Immature natural killer cell (primary cell): ENCODE results near the gene GATAD2A. TPM values are rescaled to one million over a fixed set of nuclear protein-coding genes. Genes with fewer than 3 reads are reported as not detected.

Source experiments
- DNase-seq, 3 donors: peaks; one replicate each; pipeline ENCODE4 v3.0.0; 2022; ENCODE audit warnings: mixed read lengths in 1 of 3
- H3K27ac Mint-ChIP-seq, 6 donors: one replicate each; pipeline ENCODE4 v1.8.0; 2020; ENCODE audit warnings: mixed read lengths in 6 of 6, mild to moderate bottlenecking in 5 of 6, inconsistent platforms in 4 of 6, moderate library complexity in 3 of 6
- H3K27me3 Mint-ChIP-seq, 3 donors: one replicate each; pipeline ENCODE4 v1.8.0; 2020 to 2021; ENCODE audit warnings: low read depth in 3 of 3, mild to moderate bottlenecking in 3 of 3, mixed read lengths in 3 of 3, moderate library complexity in 3 of 3, inconsistent platforms in 1 of 3
- H3K36me3 Mint-ChIP-seq, 3 donors: one replicate each; pipeline ENCODE4 v1.8.0; 2020; ENCODE audit warnings: mixed read lengths in 3 of 3, inconsistent platforms in 2 of 3, mild to moderate bottlenecking in 2 of 3
- H3K4me1 Mint-ChIP-seq, 2 donors: one replicate each; pipeline ENCODE4 v1.8.0; 2020; ENCODE audit warnings: inconsistent platforms in 2 of 2, mild to moderate bottlenecking in 2 of 2, mixed read lengths in 2 of 2, moderate library complexity in 1 of 2
- H3K4me3 Mint-ChIP-seq, 5 donors: one replicate each; pipeline ENCODE4 v1.8.0; 2020; ENCODE audit warnings: mild to moderate bottlenecking in 5 of 5, mixed read lengths in 5 of 5, inconsistent platforms in 3 of 5, moderate library complexity in 3 of 5
- H3K9me3 Mint-ChIP-seq, 6 donors: one replicate each; pipeline ENCODE4 v1.8.0; 2020; ENCODE audit warnings: mild to moderate bottlenecking in 6 of 6, mixed read lengths in 6 of 6, inconsistent platforms in 4 of 6, moderate library complexity in 3 of 6
- polyA plus RNA-seq, 3 donors: library from polyadenylated mRNA; unstranded; fragments of 300-500 nt; fragmentation: Illumina TruSeq; gene quantifications; one replicate each; pipeline ENCODE4 v1.2.3, GENCODE V29; 2021

GATAD2A gene
- polyA plus RNA-seq, 3 donors from 2014 or later: 8.8 to 48.5 (median 21.0) TPM

DNA sequence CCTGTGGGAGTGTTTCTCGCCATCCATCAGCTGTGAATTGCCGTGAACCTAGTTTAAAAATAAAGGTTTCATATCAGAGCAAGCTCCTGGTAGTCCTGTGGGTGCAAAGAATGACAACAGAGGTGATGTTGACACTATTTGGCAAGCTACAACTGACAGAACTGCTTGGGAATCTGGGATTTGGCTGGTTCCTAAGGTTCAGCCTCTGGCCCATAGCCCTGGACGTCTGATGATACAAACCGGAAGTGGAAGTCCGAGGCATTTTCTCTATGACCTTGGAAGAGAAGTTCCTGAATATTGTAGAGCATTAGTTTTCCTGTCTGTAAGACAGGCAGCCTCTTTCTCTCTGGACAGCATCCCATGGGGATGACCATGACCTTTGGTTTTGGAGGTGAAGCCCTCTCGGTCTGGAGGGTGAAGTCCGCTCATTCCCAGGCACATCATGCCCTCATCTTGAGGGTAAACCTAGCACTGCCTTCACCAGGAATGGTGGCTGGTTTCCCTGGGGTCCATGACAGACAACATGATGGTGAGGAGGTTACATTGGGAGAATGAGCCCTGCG, 29.1 kb downstream of the GATAD2A start:
- peaks cover 3% of the 10 kb centered on the region in 3 donors for H3K36me3 Mint-ChIP-seq
- H3K4me3 Mint-ChIP-seq: no peak overlapping the region
- H3K9me3 Mint-ChIP-seq: no peaks in the 10 kb centered on the region
- peaks cover 2 to 5% (median 4%) of the 10 kb centered on the region in 3 donors for H3K27me3 Mint-ChIP-seq
- H3K27ac Mint-ChIP-seq: peak overlapping the region; percentile 61 to 82 (median 76)
- peaks cover 91 to 96% of the 10 kb centered on the region in 2 donors for H3K4me1 Mint-ChIP-seq
- no peak for DNase-seq

DNA sequence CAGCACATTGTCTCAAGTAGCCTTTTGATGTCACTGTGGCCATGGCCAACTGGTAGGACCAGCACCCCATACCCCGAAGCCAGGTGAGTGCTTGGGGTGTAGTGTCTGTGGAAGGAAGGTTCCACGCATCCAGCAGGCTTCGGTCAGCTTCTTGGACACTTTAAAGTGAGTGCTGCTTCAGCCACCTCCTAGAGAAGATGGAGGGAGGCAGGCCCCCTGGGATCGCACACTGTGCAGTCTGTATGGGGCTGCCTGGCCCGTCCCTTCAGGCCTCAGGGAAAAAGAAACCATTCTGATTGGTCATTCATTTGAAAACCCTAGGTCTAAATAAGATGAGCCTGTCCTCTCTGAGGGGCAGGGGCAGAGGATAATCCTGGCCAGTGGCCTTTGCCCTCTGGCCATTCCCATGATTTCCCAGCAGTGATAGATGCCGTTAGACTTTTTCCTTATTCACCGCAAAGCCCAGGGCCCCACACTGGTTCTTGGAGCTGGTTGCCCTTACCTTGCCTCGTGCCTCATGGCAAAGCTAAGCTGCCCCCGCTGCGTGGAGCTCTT, 30.7 kb downstream of the GATAD2A start:
- DNase-seq: no peak
- H3K4me3 Mint-ChIP-seq: no peak overlapping the region
- H3K36me3 Mint-ChIP-seq: peaks cover 3% of the 10 kb centered on the region in 3 donors
- peaks cover 1 to 4% (median 3%) of the 10 kb centered on the region in 3 donors for H3K27me3 Mint-ChIP-seq
- no peaks in the 10 kb centered on the region for H3K9me3 Mint-ChIP-seq
- peaks cover 85 to 90% of the 10 kb centered on the region in 2 donors for H3K4me1 Mint-ChIP-seq
- H3K27ac Mint-ChIP-seq: peak overlapping the region; percentile 40 to 79 (median 74)

DNA sequence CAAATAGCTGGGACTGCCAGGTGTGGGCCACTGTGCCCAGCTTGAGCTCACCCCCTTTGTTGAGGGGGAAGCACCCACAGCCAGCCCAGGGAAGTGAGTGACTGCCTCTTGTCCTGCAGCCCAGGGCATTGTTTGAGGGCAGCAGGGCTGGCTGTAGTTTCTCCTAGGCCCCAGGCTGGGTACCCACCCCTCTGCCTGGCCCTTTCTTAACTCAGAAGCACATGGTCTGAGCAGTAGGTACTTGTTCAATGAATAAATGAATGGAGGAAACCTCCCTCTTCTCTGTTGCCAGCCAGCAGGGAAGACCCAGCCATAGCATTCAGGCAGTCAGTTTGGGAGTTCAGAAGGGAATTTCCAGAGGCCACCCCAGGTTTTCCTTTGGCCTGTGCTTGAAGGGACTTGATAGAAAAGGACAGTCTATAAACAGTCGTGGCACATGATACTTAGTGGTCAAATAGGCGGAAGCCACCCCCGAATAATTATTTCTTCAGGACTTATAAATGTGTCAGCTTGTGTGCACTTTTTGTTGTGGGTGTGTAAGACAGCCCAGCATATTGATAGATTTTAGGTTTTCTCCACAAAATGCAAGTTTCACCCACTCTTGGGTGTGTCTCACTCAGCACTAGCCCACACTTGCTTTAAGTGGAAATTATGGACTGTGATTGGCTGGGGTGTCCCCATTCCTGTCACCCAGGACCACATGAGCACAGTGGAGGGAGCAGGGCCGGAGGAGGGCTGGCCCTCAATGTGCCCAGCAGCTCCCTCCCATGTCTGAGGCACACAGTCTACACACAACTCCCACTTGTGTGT, 33.1 kb downstream of the GATAD2A start:
- H3K4me1 Mint-ChIP-seq: peaks cover 73 to 79% of the 10 kb centered on the region in 2 donors
- peak overlapping the region; percentile 50 to 87 (median 79) for H3K27ac Mint-ChIP-seq
- no peak for DNase-seq
- H3K4me3 Mint-ChIP-seq: peak overlapping the region in 1 of 5 donors; percentile 36
- H3K9me3 Mint-ChIP-seq: no peaks in the 10 kb centered on the region
- peaks cover 1 to 7% (median 2%) of the 10 kb centered on the region in 3 donors for H3K27me3 Mint-ChIP-seq
- H3K36me3 Mint-ChIP-seq: peaks cover 3% of the 10 kb centered on the region in 3 donors

GRCh38 chr19:19439176-19439482, 33.7 kb downstream of the GATAD2A start:
- no peak for DNase-seq
- Mint-ChIP-seq H3K4me3 (peak overlapping the region in 1 of 5 donors; percentile 36), H3K36me3 (peaks cover 3% of the 10 kb centered on the region in 3 donors), H3K9me3 (no peaks in the 10 kb centered on the region), H3K27me3 (peaks cover 1 to 7% (median 2%) of the 10 kb centered on the region in 3 donors), H3K27ac (peak overlapping the region; percentile 73 to 89 (median 82)), H3K4me1 (peaks cover 73 to 79% of the 10 kb centered on the region in 2 donors)

DNA sequence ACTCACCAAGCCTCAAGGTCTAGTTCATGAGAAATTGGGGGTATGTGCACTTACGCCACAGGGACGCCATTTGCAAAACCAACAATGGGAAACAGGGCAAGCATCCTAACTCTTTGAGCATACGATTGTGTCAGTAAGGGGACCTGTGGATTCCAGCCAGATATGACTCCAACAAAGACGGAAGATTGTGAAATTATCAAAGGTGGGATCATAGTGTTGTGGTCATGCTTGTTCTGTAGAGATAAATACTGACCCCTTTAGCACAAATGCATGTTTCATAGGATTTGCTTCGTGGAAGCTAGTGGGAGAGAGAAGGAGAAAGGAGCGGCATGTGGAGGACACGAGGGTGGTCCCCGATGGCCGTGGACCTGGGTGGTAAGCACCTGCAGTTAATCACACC, 37.8 kb downstream of the GATAD2A start:
- DNase-seq: no peak
- Mint-ChIP-seq H3K4me1 (peaks cover 81 to 84% of the 10 kb centered on the region in 2 donors), H3K4me3 (peak overlapping the region in 3 of 5 donors; percentile 8 to 32 (median 12)), H3K27me3 (peaks cover 1 to 7% (median 3%) of the 10 kb centered on the region in 3 donors), H3K36me3 (no peaks in the 10 kb centered on the region), H3K9me3 (no peaks in the 10 kb centered on the region), H3K27ac (peak overlapping the region; percentile 92 to 95 (median 92))

- Mint-ChIP-seq H3K9me3 (no peaks in the 10 kb centered on the region), H3K36me3 (no peaks in the 10 kb centered on the region), H3K4me1 (peaks cover 81 to 84% of the 10 kb centered on the region in 2 donors), H3K27ac (peak overlapping the region; percentile 92 to 95 (median 92)), H3K27me3 (peaks cover 1 to 10% (median 3%) of the 10 kb centered on the region in 3 donors), H3K4me3 (peak overlapping the region; percentile 27 to 89 (median 70))
- DNase-seq: no peak
Observed at GRCh38 chr19:19443902-19444680, 38.6 kb downstream of the GATAD2A start.

GRCh38 chr19:19444681-19445155, 39.2 kb downstream of the GATAD2A start:
- peaks cover 1 to 10% (median 3%) of the 10 kb centered on the region in 3 donors for H3K27me3 Mint-ChIP-seq
- no peaks in the 10 kb centered on the region for H3K9me3 Mint-ChIP-seq
- peak overlapping the region; percentile 68 to 90 (median 81) for H3K4me3 Mint-ChIP-seq
- DNase-seq: peak in 1 of 3 donors; percentile 19
- peaks cover 81 to 84% of the 10 kb centered on the region in 2 donors for H3K4me1 Mint-ChIP-seq
- H3K36me3 Mint-ChIP-seq: no peaks in the 10 kb centered on the region
- peak overlapping the region; percentile 92 to 95 (median 92) for H3K27ac Mint-ChIP-seq

DNA sequence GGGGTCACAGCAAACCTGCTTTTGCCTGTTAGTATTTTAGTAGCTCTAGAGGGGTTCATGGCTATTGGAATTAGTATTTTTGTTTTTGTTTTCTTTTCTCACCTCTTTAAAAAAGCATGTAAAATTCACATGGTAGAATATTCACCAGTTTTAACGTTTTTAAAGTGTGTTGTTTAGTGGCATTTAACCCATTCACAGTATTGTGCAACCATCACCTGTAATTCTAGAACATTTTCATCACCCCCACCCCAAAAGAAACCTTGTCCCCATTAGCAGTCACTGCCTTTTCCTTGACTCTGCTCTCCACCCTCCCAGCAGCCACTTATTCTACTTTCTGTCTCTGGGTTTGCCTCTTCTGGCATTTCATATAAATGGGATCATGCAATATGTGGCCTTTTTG, 39.8 kb downstream of the GATAD2A start:
- no peaks in the 10 kb centered on the region for H3K9me3 Mint-ChIP-seq
- H3K4me3 Mint-ChIP-seq: peak overlapping the region; percentile 68 to 90 (median 81)
- H3K27me3 Mint-ChIP-seq: peaks cover under 1 to 10% (median 3%) of the 10 kb centered on the region in 3 donors
- peaks cover 82 to 84% of the 10 kb centered on the region in 2 donors for H3K4me1 Mint-ChIP-seq
- H3K27ac Mint-ChIP-seq: peak overlapping the region; percentile 92 to 95 (median 92)
- no peaks in the 10 kb centered on the region for H3K36me3 Mint-ChIP-seq
- DNase-seq: no peak

GRCh38 chr19:19445911-19446361, 40.5 kb downstream of the GATAD2A start:
- peaks cover 81 to 83% of the 10 kb centered on the region in 2 donors for H3K4me1 Mint-ChIP-seq
- peaks cover 0 to 11% (median 4%) of the 10 kb centered on the region in 3 donors for H3K27me3 Mint-ChIP-seq
- peak; percentile 53 to 58 (median 55) for DNase-seq
- peak overlapping the region; percentile 92 to 95 (median 92) for H3K27ac Mint-ChIP-seq
- H3K9me3 Mint-ChIP-seq: no peaks in the 10 kb centered on the region
- H3K4me3 Mint-ChIP-seq: peak overlapping the region; percentile 64 to 90 (median 85)
- no peaks in the 10 kb centered on the region for H3K36me3 Mint-ChIP-seq

DNA sequence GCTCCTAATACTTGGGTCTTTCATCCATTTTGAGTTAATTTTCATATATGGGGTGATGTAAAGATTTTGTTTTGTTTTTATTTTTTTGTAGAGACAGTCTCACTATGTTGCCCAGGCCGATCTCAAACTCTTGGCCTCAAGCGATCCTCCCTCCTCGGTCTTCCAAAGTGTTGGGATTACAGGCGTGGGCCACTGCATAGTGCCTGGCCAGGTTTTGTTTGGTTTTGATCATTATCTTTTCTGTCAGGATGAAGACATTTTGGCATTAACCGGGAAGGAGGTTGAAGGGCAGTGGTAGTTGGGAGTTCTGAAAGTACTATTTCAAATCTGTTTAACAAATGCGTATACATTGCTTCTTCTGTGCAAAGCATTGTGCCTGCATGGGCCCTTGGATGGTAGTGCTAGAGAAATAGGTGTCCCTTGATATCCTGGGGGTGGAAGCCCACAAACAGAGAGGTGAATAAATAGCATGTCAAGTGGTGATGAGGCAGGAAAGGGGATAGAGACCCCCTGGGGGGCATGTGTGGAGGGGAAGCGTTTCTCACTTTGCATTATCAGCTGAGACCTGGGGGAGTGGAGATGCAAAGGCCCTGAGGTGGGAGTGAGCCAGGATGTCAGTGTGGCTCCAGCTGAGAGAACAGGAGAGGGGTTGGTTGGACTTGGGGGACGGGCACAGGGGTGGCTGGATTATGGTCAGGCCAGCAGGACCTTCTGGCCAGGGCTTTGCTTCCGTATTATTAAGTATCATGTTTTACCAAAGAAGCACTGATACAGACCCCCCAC, 41.4 kb downstream of the GATAD2A start:
- Mint-ChIP-seq H3K4me1 (peaks cover 88 to 92% of the 10 kb centered on the region in 2 donors), H3K36me3 (no peaks in the 10 kb centered on the region), H3K27me3 (peaks cover 0 to 15% (median 4%) of the 10 kb centered on the region in 3 donors), H3K4me3 (peak overlapping the region; percentile 64 to 90 (median 85)), H3K9me3 (no peaks in the 10 kb centered on the region), H3K27ac (peak overlapping the region; percentile 92 to 95 (median 92))
- DNase-seq: no peak

- peak overlapping the region; percentile 92 to 95 (median 92) for H3K27ac Mint-ChIP-seq
- peaks cover 2 to 18% (median 4%) of the 10 kb centered on the region in 3 donors for H3K27me3 Mint-ChIP-seq
- peak overlapping the region; percentile 64 to 90 (median 85) for H3K4me3 Mint-ChIP-seq
- peak; percentile 55 to 61 (median 58) for DNase-seq
- H3K4me1 Mint-ChIP-seq: peaks cover 94 to 96% of the 10 kb centered on the region in 2 donors
- no peaks in the 10 kb centered on the region for H3K9me3 Mint-ChIP-seq
- H3K36me3 Mint-ChIP-seq: no peaks in the 10 kb centered on the region
Observed at GRCh38 chr19:19447536-19448237, 42.2 kb downstream of the GATAD2A start.

DNA sequence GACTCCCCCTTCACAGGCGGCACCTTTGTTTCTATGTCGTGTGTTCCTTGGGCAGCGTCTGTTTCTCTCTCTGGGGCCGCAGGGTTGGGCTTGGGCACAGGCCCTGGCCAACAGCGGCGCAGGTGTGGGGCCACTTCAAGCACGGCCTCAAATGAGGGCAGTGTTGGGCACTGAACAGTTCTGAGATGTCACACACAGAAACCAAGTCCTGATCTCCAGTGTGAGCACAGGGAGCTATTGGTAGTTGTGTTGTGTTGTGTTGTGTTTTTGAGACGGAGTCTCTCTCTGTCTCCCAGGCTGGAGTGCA, 42.7 kb downstream of the GATAD2A start:
- peaks cover 94 to 96% of the 10 kb centered on the region in 2 donors for H3K4me1 Mint-ChIP-seq
- no peaks in the 10 kb centered on the region for H3K9me3 Mint-ChIP-seq
- H3K4me3 Mint-ChIP-seq: peak overlapping the region; percentile 17 to 64 (median 46)
- peaks cover 2 to 20% (median 4%) of the 10 kb centered on the region in 3 donors for H3K27me3 Mint-ChIP-seq
- H3K36me3 Mint-ChIP-seq: no peaks in the 10 kb centered on the region
- no peak for DNase-seq
- H3K27ac Mint-ChIP-seq: peak overlapping the region; percentile 92 to 95 (median 92)
